IMR-90 (cell line): Measurements from ENCODE around the gene TRIM2. TPM values are rescaled to one million over a fixed set of nuclear protein-coding genes. Genes with fewer than 3 reads are reported as not detected.

ENCODE experiments used
- ATAC-seq: fragments of 200-7000 bp; cut with Tn5 transposase; 2 replicates; pipeline ENCODE4 v1.9.1; 2020; ENCODE audit warnings: low read depth, mild to moderate bottlenecking, moderate library complexity
- BruUV-seq: library from RNA; stranded (reverse); fragments of 400-500 nt; replicated peaks from 2 replicates; lab custom pipeline; 2021; lab: Mats Ljungman, UMichigan
- CTCF ChIA-PET: fragments of 300-600 bp; formaldehyde crosslinking; extraction: SDS; loops from one replicate; lab custom pipeline; 2021; ENCODE audit warnings: antibody characterized with exemption; lab: Yijun Ruan, JAX
- POLR2A ChIA-PET: fragments of 300-600 bp; sonication (Branson Sonifier 250); formaldehyde crosslinking; loops from one replicate; lab custom pipeline; 2022; ENCODE audit warnings: antibody characterized with exemption; ENCODE audit not compliant: unreplicated experiment; lab: Charles Lee
- DNase-seq: peaks from one replicate; pipeline ENCODE4 v3.0.0; 2013
- H2AFZ ChIP-seq: replicated peaks from 2 replicates; pipeline ENCODE3; 2013; ENCODE audit warnings: low read length, mild to moderate bottlenecking; ENCODE audit not compliant: poor library complexity
- H2AK5ac ChIP-seq: 2 replicates; pipeline ENCODE4 v1.6.1; 2013; ENCODE audit warnings: low read depth, low read length, inconsistent platforms
- H2AK9ac ChIP-seq: replicated peaks from 2 replicates; pipeline ENCODE3; 2013; ENCODE audit warnings: mild to moderate bottlenecking, low read depth, low read length, moderate library complexity; ENCODE audit not compliant: poor library complexity
- H2BK120ac ChIP-seq: 2 replicates; pipeline ENCODE4 v1.6.1; 2013; ENCODE audit warnings: low read depth, low read length, inconsistent platforms
- H2BK15ac ChIP-seq: 3 replicates; pipeline ENCODE4 v1.6.1; 2013; ENCODE audit warnings: low read depth, low read length, inconsistent platforms
- H2BK20ac ChIP-seq: 2 replicates; pipeline ENCODE4 v1.6.1; 2013; ENCODE audit warnings: low read depth, mild to moderate bottlenecking, inconsistent platforms, low read length, moderate library complexity
- H2BK5ac ChIP-seq: 2 replicates; pipeline ENCODE4 v1.6.1; 2013; ENCODE audit warnings: mild to moderate bottlenecking, low read depth, low read length, inconsistent platforms; ENCODE audit not compliant: poor library complexity, severe bottlenecking
- H3K14ac ChIP-seq: replicated peaks from 2 replicates; pipeline ENCODE4 v1.6.1; 2013; ENCODE audit warnings: low read depth, low read length, inconsistent platforms
- H3K18ac ChIP-seq: 2 replicates; pipeline ENCODE4 v1.6.1; 2013; ENCODE audit warnings: low read depth, low read length, control low read depth
- H3K23ac ChIP-seq: 2 replicates; pipeline ENCODE4 v1.6.1; 2013; ENCODE audit warnings: low read depth, low read length, inconsistent platforms
- H3K27ac ChIP-seq: 2 replicates; pipeline ENCODE4 v1.5.1; 2013; ENCODE audit warnings: mild to moderate bottlenecking, control low read depth, low read length; ENCODE audit not compliant: insufficient read depth
- H3K27me3 ChIP-seq: 2 replicates; pipeline ENCODE4 v1.6.1; 2013; ENCODE audit warnings: low read length; ENCODE audit not compliant: control insufficient read depth, insufficient read depth
- H3K36me3 ChIP-seq: 2 replicates; pipeline ENCODE4 v1.6.1; 2013; ENCODE audit warnings: low read length, mixed read lengths; ENCODE audit not compliant: control insufficient read depth, insufficient read depth
- H3K4ac ChIP-seq: 2 replicates; pipeline ENCODE4 v1.6.1; 2013; ENCODE audit warnings: low read depth, low read length, inconsistent platforms
- H3K4me1 ChIP-seq: 2 replicates; pipeline ENCODE4 v1.6.1; 2013; ENCODE audit warnings: low read length, mixed read lengths; ENCODE audit not compliant: control insufficient read depth, insufficient read depth
- H3K4me2 ChIP-seq: 2 replicates; pipeline ENCODE4 v1.6.1; 2013; ENCODE audit warnings: low read depth, mild to moderate bottlenecking, control low read depth, low read length, moderate library complexity
- H3K4me3 ChIP-seq: 2 replicates; pipeline ENCODE4 v1.5.1; 2013; ENCODE audit warnings: low read depth, mild to moderate bottlenecking, control low read depth, low read length, moderate library complexity; ENCODE audit not compliant: insufficient read depth
- H3K56ac ChIP-seq: 2 replicates; pipeline ENCODE4 v1.6.1; 2013; ENCODE audit warnings: low read length, inconsistent platforms; ENCODE audit not compliant: insufficient read depth; ENCODE audit errors: extremely low read depth
- H3K79me1 ChIP-seq, 2 experiments: 2 replicates each; pipeline ENCODE4 v1.6.1; 2013; ENCODE audit warnings: low read length in 2 of 2, inconsistent platforms in 1 of 2, low read depth in 1 of 2
- H3K9ac ChIP-seq: 2 replicates; pipeline ENCODE4 v1.6.1; 2013; ENCODE audit warnings: low read depth, low read length, control low read depth
- H3K9me1 ChIP-seq: 2 replicates; pipeline ENCODE4 v1.6.1; 2013; ENCODE audit warnings: low read length, inconsistent platforms; ENCODE audit not compliant: insufficient read depth
- H3K9me3 ChIP-seq: 2 replicates; pipeline ENCODE4 v1.6.1; 2013; ENCODE audit warnings: low read length; ENCODE audit not compliant: control insufficient read depth, insufficient read depth
- H4K20me1 ChIP-seq: 2 replicates; pipeline ENCODE4 v1.6.1; 2013; ENCODE audit warnings: low read length, inconsistent platforms; ENCODE audit not compliant: insufficient read depth
- H4K5ac ChIP-seq: 2 replicates; pipeline ENCODE4 v1.6.1; 2013; ENCODE audit warnings: mild to moderate bottlenecking, low read depth, low read length, control low read depth
- H4K8ac ChIP-seq, 2 experiments: 2 replicates each; pipeline ENCODE4 v1.6.1; 2013; ENCODE audit warnings: low read depth in 2 of 2, low read length in 2 of 2, control low read depth in 1 of 2, inconsistent platforms in 1 of 2
- H4K91ac ChIP-seq: 2 replicates; pipeline ENCODE4 v1.6.1; 2013; ENCODE audit warnings: low read depth, low read length, inconsistent platforms; ENCODE audit not compliant: insufficient read depth
- BHLHE40 ChIP-seq: fragments of 150-350 bp; IDR thresholded peaks from 2 replicates; pipeline ENCODE4 v1.6.1; 2016; ENCODE audit warnings: mild to moderate bottlenecking, low read depth, low read length
- CEBPB ChIP-seq: IDR thresholded peaks from 2 replicates; pipeline ENCODE4 v1.6.1; 2012; ENCODE audit warnings: low read depth, low read length, improper control_type of control experiment
- CHD1 ChIP-seq: IDR thresholded peaks from 2 replicates; pipeline ENCODE4 v1.6.1; 2012; ENCODE audit warnings: low read depth, low read length, improper control_type of control experiment
- MAFK ChIP-seq: IDR thresholded peaks from 2 replicates; pipeline ENCODE4 v1.6.1; 2012; ENCODE audit warnings: low read depth, low read length, improper control_type of control experiment
- MAZ ChIP-seq: IDR thresholded peaks from 2 replicates; pipeline ENCODE4 v1.6.1; 2012; ENCODE audit warnings: low read depth, mild to moderate bottlenecking, low read length, improper control_type of control experiment, moderate library complexity, borderline replicate concordance
- MXI1 ChIP-seq: IDR thresholded peaks from 2 replicates; pipeline ENCODE4 v1.6.1; 2012; ENCODE audit warnings: low read depth, mild to moderate bottlenecking, low read length, moderate library complexity, borderline replicate concordance
- NFE2L2 ChIP-seq: fragments of 150-350 bp; IDR thresholded peaks from 2 replicates; pipeline ENCODE4 v1.6.1; 2016; ENCODE audit warnings: low read depth, mild to moderate bottlenecking, low read length
- POLR2A ChIP-seq: IDR thresholded peaks from 2 replicates; pipeline ENCODE4 v1.6.1; 2012; ENCODE audit warnings: mild to moderate bottlenecking, low read depth, low read length
- RAD21 ChIP-seq: IDR thresholded peaks from 2 replicates; pipeline ENCODE4 v1.6.1; 2012; ENCODE audit warnings: low read length, improper control_type of control experiment
- RCOR1 ChIP-seq: IDR thresholded peaks from 2 replicates; pipeline ENCODE4 v1.6.1; 2012; ENCODE audit warnings: mild to moderate bottlenecking, low read length, improper control_type of control experiment; ENCODE audit not compliant: insufficient replicate concordance
- SMC3 ChIP-seq: fragments of 150-350 bp; IDR thresholded peaks from 2 replicates; pipeline ENCODE4 v1.6.1; 2016; ENCODE audit warnings: low read depth, mild to moderate bottlenecking, antibody characterized with exemption, low read length, moderate library complexity
- WGBS, 2 experiments: methylation state at CpG; one replicate each; pipeline versions ENCODE4 v1.1.5 to v1.1.7; 2013; ENCODE audit warnings: missing lambda C conversion rate in 2 of 2; ENCODE audit not compliant: insufficient read length in 1 of 2; ENCODE audit errors: extremely low coverage in 2 of 2; 5-methylcytosine and 5-hydroxymethylcytosine counted together
- dilution Hi-C: fragments of 300-500 bp; cut with HindIII; formaldehyde crosslinking; loops from one replicate; pipeline ENCODE4 v1.14.3; 2018; ENCODE audit warnings: low sequenced_read_pairs; ENCODE audit not compliant: unreplicated experiment
- in situ Hi-C: fragments of 300-500 bp; cut with MboI; formaldehyde crosslinking; loops from 3 replicates; pipeline ENCODE4 v1.14.3; 2019; ENCODE audit warnings: low sequenced_read_pairs, inconsistent platforms, mixed read lengths
- intact Hi-C: fragments of 100-400 bp; cut with micrococcal nuclease; formaldehyde crosslinking; loops from 2 replicates; pipeline ENCODE4 v1.10.0; 2022
- polyA plus RNA-seq, 3 experiments: library from polyadenylated mRNA; depleted of rRNA; stranded (reverse); fragments of >200 nt; gene quantifications; 2 replicates each; pipeline ENCODE4 v1.2.3, GENCODE V29; 2012; ENCODE audit warnings: low replicate concordance in 1 of 3
- total RNA-seq: library from RNA; depleted of rRNA; stranded (reverse); fragments of >200 nt; gene quantifications from 2 replicates; pipeline ENCODE4 v1.2.3, GENCODE V29; 2012
- TF ChIP-seq, protein P1 (sequence below): fragments of 150-350 bp; IDR thresholded peaks from 2 replicates; pipeline ENCODE4 v1.6.1; 2017; ENCODE audit warnings: mild to moderate bottlenecking, antibody characterized with exemption, low read length, low read depth
- TF ChIP-seq, protein P2 (sequence below): fragments of 150-350 bp; IDR thresholded peaks from 2 replicates; pipeline ENCODE4 v1.6.1; 2016; ENCODE audit warnings: low read depth, mild to moderate bottlenecking, low read length, moderate library complexity, borderline replicate concordance
- TF ChIP-seq, protein P3 (sequence below): conservative IDR thresholded peaks from 2 replicates; pipeline ENCODE4 v1.5.1; 2012; ENCODE audit warnings: mild to moderate bottlenecking, low read depth, low read length, improper control_type of control experiment

TRIM2 gene
- total and polyA plus RNA-seq, 2 of the 4 experiments (the other 2 are of a cell fraction), result 16.0 to 64.2 TPM

DNA sequence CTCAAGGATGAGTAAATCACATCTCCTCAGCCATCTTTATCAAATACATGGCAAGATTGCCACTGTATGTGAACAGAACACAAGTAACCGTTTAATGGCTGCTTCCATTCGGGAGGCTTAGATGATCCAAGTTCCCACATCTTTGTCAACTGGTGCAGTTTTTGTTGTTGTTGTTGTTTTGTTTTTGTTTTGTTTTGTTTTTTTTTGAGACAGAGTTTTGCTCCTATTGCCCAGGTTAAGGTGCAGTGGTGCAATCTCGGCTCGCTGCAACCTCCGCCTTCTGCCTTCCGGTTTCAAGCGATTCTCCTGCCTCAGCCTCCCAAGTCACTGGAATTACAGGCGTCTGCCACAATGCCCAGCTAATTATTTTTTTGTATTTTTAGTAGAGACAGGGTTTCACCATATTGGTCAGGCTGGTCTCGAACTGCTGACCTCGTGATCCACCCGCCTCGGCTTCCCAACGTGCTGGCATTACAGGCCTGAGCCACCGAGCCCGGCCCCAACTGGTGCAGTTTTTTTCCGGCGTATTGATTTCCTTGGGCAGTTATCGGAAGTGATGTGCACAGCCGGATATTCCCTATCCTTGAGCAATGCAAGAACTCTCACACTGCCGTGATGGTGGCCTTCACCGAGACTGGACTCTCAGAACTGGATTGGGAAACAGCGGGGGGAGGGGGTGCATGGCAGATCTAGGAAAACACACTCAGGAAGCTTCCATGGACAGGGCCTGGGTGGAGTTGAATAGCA is 29.2 kb upstream of the TRIM2 start:
- Histone ChIP-seq H4K91ac (no peak overlapping the region), H3K79me1 (no peaks in the 10 kb centered on the region), H3K18ac (no peak overlapping the region), H3K4me3 (no peak overlapping the region), H2AK9ac (no peak overlapping the region), H2AK5ac (no peak overlapping the region), H4K5ac (no peak overlapping the region), H2BK5ac (no peak overlapping the region), H3K23ac (no peak overlapping the region), H3K36me3 (no peaks in the 10 kb centered on the region), H2BK120ac (no peak overlapping the region), H3K4ac (no peak overlapping the region), H4K8ac (no peak overlapping the region), H3K9me3 (no peaks in the 10 kb centered on the region), H3K56ac (no peak overlapping the region), H3K4me2 (no peak overlapping the region), H2BK20ac (no peak overlapping the region), H2AFZ (no peak overlapping the region), H3K9ac (no peak overlapping the region), H3K27me3 (no peaks in the 10 kb centered on the region; the same call in 1 of the 2 replicates), H2BK15ac (no peak overlapping the region), H3K27ac (no peak overlapping the region), H3K14ac (no peak overlapping the region), H3K4me1 (peaks cover 2% of the 10 kb centered on the region; the same call in 1 of the 2 replicates), H4K20me1 (no peaks in the 10 kb centered on the region), H3K9me1 (no peaks in the 10 kb centered on the region)
- dilution Hi-C loops, result no loop called here
- BruUV-seq, result no TSS peak
- in situ Hi-C loops, result no loop called here
- no peak for DNase-seq
- POLR2A ChIA-PET, result no interaction called here
- intact Hi-C loops, result no loop called here
- no peak for ATAC-seq
- TF ChIP-seq MAFK, result no peak
- TF ChIP-seq NFE2L2, result no peak
- TF ChIP-seq, protein P1, sequence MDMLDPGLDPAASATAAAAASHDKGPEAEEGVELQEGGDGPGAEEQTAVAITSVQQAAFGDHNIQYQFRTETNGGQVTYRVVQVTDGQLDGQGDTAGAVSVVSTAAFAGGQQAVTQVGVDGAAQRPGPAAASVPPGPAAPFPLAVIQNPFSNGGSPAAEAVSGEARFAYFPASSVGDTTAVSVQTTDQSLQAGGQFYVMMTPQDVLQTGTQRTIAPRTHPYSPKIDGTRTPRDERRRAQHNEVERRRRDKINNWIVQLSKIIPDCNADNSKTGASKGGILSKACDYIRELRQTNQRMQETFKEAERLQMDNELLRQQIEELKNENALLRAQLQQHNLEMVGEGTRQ, result no peak
- TF ChIP-seq RAD21, result no peak
- no peak for TF ChIP-seq MXI1
- no peak for TF ChIP-seq SMC3
- TF ChIP-seq MAZ, result no peak
- TF ChIP-seq RCOR1, result no peak
- TF ChIP-seq, protein P2, sequence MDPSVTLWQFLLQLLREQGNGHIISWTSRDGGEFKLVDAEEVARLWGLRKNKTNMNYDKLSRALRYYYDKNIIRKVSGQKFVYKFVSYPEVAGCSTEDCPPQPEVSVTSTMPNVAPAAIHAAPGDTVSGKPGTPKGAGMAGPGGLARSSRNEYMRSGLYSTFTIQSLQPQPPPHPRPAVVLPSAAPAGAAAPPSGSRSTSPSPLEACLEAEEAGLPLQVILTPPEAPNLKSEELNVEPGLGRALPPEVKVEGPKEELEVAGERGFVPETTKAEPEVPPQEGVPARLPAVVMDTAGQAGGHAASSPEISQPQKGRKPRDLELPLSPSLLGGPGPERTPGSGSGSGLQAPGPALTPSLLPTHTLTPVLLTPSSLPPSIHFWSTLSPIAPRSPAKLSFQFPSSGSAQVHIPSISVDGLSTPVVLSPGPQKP, result no peak
- TF ChIP-seq CHD1, result no peak
- no peak for TF ChIP-seq CEBPB
- TF ChIP-seq, protein P3, sequence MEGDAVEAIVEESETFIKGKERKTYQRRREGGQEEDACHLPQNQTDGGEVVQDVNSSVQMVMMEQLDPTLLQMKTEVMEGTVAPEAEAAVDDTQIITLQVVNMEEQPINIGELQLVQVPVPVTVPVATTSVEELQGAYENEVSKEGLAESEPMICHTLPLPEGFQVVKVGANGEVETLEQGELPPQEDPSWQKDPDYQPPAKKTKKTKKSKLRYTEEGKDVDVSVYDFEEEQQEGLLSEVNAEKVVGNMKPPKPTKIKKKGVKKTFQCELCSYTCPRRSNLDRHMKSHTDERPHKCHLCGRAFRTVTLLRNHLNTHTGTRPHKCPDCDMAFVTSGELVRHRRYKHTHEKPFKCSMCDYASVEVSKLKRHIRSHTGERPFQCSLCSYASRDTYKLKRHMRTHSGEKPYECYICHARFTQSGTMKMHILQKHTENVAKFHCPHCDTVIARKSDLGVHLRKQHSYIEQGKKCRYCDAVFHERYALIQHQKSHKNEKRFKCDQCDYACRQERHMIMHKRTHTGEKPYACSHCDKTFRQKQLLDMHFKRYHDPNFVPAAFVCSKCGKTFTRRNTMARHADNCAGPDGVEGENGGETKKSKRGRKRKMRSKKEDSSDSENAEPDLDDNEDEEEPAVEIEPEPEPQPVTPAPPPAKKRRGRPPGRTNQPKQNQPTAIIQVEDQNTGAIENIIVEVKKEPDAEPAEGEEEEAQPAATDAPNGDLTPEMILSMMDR, result no peak
- no peak for TF ChIP-seq POLR2A
- no peak for TF ChIP-seq BHLHE40
- CTCF ChIA-PET, result no interaction called here
- WGBS, 2 experiments, result 92% methylated on average over 10 of the region's 22 CpGs; no CpG with 5 or more reads in 1 of the 2 experiments
